ENCODE data around the gene MGAT4A.
"Not testable (repeated sequence)": the region's sequence is repeated elsewhere in the genome, so short reads cannot be mapped to it uniquely, and the experiment has no call there.

Gene MGAT4A

GRCh38 chr2:98759827-98760625 is 29.1 kb upstream of the MGAT4A start:
- intact Hi-C loops (cut with DNase I) = no loop called here
- no peak for DNase-seq

GRCh38 chr2:98759338-98759737 is 28.4 kb upstream of the MGAT4A start:
- intact Hi-C loops (cut with DNase I) = no loop called here
- DNase-seq = no peak

GRCh38 chr2:98757904-98758421 is 27.0 kb upstream of the MGAT4A start:
- DNase-seq = peak in 1 of 10 donors; percentile 38
- intact Hi-C loops (cut with DNase I) = no loop called here

GRCh38 chr2:98753801-98754200 is 22.9 kb upstream of the MGAT4A start:
- intact Hi-C loops (cut with DNase I) = no loop called here
- no peak for DNase-seq

- DNase-seq; intact Hi-C loops (cut with DNase I): not testable (repeated sequence)
Measured at GRCh38 chr2:98752711-98753110, 21.8 kb upstream of the MGAT4A start.

- intact Hi-C loops (cut with DNase I) = no loop called here
- DNase-seq = no peak
Measured at GRCh38 chr2:98751748-98752147, 20.8 kb upstream of the MGAT4A start.

- intact Hi-C loops (cut with DNase I) = no loop called here
- no peak for DNase-seq
Measured at GRCh38 chr2:98750593-98751282, 19.8 kb upstream of the MGAT4A start.

GRCh38 chr2:98749066-98749450 is 18.1 kb upstream of the MGAT4A start:
- DNase-seq = no peak
- intact Hi-C loops (cut with DNase I) = no loop called here

GRCh38 chr2:98748292-98749065 is 17.5 kb upstream of the MGAT4A start:
- intact Hi-C loops (cut with DNase I) = no loop called here
- DNase-seq = no peak

GRCh38 chr2:98747888-98748287 is 17.0 kb upstream of the MGAT4A start:
- no peak for DNase-seq
- intact Hi-C loops (cut with DNase I) = no loop called here

GRCh38 chr2:98746426-98746825 is 15.5 kb upstream of the MGAT4A start:
- no peak for DNase-seq
- intact Hi-C loops (cut with DNase I) = no loop called here

GRCh38 chr2:98744595-98744994 is 13.7 kb upstream of the MGAT4A start:
- intact Hi-C loops (cut with DNase I) = no loop called here
- no peak for DNase-seq

GRCh38 chr2:98743835-98744234 is 12.9 kb upstream of the MGAT4A start:
- intact Hi-C loops (cut with DNase I) = no loop called here
- DNase-seq = no peak

- intact Hi-C loops (cut with DNase I) = no loop called here
- no peak for DNase-seq
Measured at GRCh38 chr2:98739020-98739419, 8.1 kb upstream of the MGAT4A start.

- DNase-seq = no peak
- intact Hi-C loops (cut with DNase I) = no loop called here
Measured at GRCh38 chr2:98738304-98738703, 7.4 kb upstream of the MGAT4A start.

- intact Hi-C loops (cut with DNase I) = no loop called here
- DNase-seq = no peak
Measured at GRCh38 chr2:98737848-98738247, 6.9 kb upstream of the MGAT4A start.

GRCh38 chr2:98736464-98736889 is 5.5 kb upstream of the MGAT4A start:
- intact Hi-C loops (cut with DNase I) = no loop called here
- no peak for DNase-seq

- DNase-seq = no peak
- intact Hi-C loops (cut with DNase I) = loop anchor here (5.0 kb wide), 2 partner anchors 83 to 102 kb away; no protein-coding TSS in a partner anchor
Measured at GRCh38 chr2:98734823-98735260, 3.9 kb upstream of the MGAT4A start.

GRCh38 chr2:98734162-98734561 is 3.2 kb upstream of the MGAT4A start:
- intact Hi-C loops (cut with DNase I) = loop anchor here (5.0 kb wide), 2 partner anchors 82 to 103 kb away; no protein-coding TSS in a partner anchor
- no peak for DNase-seq

- intact Hi-C loops (cut with DNase I) = loop anchor here (5.0 kb wide), 2 partner anchors 80 to 105 kb away; no protein-coding TSS in a partner anchor
- DNase-seq = no peak
Measured at GRCh38 chr2:98732430-98733051, 1.6 kb upstream of the MGAT4A start.

All from posterior cingulate gyrus (tissue), 11 donors.